ENCODE results near the gene ZNF787.
A peak's percentile ranks its signal among the peaks of the same experiment; 100 is the strongest.
"Not testable (repeated sequence)": the region's sequence is repeated elsewhere in the genome, so short reads cannot be mapped to it uniquely, and the experiment has no call there.

Gene ZNF787

GRCh38 chr19:56121180-56122167, at the start of gene ZNF787:
Gene ZNF787 (minus strand): TSS chr19:56121295. CDS start chr19:56103217, 18,078 bp downstream.
- DNase-seq = peak; percentile 95 to 100 (median 98)
- intact Hi-C loops (cut with DNase I) = loop anchor here (1.0 kb wide), 1 partner anchor 19 kb away; no protein-coding TSS in a partner anchor

GRCh38 chr19:56170261-56170660, 49.2 kb upstream of the ZNF787 start:
- intact Hi-C loops (cut with DNase I) = loop anchor here (5.0 kb wide), 1 partner anchor 88 kb away; no protein-coding TSS in a partner anchor
- peak in 1 of 10 donors; percentile 30 for DNase-seq

GRCh38 chr19:56167064-56167578, 46.0 kb upstream of the ZNF787 start:
- intact Hi-C loops (cut with DNase I) = no loop called here
- DNase-seq = no peak

DNA sequence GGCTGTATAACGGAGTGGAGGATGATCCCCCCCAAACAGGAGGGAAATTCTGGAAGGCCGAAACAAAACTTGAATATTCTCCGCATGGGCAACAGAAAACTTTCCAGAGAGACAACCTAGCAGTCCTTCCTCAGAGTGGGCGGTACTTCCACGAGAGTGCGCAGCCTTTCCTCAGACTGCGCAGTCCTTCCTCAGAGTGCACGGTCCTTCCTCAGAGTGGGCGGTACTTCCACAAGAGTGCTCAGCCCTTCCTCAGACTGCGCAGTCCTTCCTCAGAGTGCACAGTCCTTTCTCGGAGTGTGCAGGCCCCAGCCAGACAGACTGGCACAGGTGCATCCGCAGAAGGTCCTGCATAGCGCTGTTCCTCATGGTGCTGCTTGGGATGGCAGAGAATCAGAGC, 42.0 kb upstream of the ZNF787 start:
- intact Hi-C loops (cut with DNase I) = no loop called here
- no peak for DNase-seq

DNA sequence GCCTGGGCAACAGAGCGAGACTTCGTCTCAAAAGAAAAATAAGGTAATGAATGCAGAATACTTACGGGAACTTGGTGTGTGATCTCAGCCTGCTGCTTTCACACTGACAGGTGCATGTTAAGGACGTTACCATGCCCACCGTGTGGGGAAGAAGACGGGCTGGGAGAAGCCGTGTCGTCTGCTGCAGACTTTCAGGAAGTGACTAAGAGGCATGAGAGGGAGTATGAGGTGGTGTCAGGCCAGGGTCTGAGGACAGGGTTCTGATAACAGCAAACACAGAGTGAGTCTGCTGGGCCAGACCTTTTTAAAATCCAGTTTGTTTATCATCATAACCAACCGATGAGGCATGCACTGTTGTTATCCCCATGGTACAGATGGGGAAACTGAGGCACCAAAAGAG, 41.2 kb upstream of the ZNF787 start:
- intact Hi-C loops (cut with DNase I) = no loop called here
- no peak for DNase-seq

- intact Hi-C loops (cut with DNase I) = no loop called here
- DNase-seq = no peak
Measured at GRCh38 chr19:56161534-56161933, 40.4 kb upstream of the ZNF787 start.

DNA sequence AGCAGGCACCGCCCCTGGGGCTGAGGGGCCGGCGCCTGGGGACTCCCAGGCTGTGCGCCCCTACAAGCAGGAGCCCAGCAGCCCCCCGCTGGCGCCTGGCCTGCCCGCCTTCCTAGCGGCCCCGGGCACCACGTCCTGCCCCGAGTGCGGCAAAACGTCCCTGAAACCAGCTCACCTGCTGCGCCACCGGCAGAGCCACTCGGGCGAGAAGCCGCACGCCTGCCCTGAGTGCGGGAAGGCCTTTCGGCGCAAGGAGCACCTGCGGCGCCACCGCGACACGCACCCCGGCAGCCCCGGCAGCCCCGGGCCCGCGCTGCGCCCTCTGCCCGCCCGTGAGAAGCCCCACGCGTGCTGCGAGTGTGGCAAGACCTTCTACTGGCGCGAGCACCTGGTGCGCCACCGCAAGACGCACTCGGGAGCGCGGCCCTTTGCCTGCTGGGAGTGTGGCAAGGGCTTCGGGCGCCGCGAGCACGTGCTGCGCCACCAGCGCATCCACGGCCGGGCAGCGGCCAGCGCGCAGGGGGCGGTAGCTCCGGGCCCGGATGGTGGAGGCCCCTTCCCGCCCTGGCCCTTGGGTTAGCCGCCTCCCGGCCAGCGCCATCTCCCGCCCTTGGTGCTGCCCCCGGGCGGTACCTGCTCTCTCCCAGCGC, 38.7 kb upstream of the ZNF787 start:
- no peak for DNase-seq
- intact Hi-C loops (cut with DNase I) = loop anchor here (5.0 kb wide), 1 partner anchor 52 kb away; no protein-coding TSS in a partner anchor

GRCh38 chr19:56159009-56159559, 38.0 kb upstream of the ZNF787 start:
- no peak for DNase-seq
- intact Hi-C loops (cut with DNase I) = loop anchor here (5.0 kb wide), 1 partner anchor 52 kb away; no protein-coding TSS in a partner anchor

DNA sequence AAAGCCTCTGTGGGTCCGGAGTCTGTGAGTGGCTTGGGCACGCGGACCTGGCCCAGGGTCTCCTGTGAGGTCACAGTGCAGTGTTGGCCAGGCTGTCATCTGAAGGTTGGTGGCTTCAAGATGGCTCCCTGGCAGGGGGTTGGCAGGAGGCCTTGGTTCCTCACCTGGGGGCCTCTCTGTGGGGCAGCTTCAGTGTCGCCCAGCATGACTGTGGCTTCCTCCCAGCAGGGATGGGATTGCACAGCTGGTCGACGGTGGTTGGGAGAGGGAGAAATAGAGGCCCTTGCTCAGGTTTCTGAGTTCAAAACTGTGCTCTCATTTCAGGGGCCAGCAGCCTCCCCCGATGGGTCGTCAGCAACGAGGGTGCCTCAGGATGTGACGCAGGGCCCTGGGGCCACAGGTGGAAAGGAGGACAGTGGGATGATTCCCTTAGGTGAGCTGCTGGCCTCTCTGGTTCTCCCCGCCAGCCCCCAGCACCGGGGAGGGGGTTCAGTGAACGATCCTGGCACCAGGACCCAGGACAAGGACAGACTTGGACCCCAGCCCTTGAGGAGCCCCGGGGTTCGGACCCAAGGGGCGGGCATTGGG, 37.2 kb upstream of the ZNF787 start:
- no peak for DNase-seq
- intact Hi-C loops (cut with DNase I) = loop anchor here (5.0 kb wide), 1 partner anchor 51 kb away; no protein-coding TSS in a partner anchor

DNA sequence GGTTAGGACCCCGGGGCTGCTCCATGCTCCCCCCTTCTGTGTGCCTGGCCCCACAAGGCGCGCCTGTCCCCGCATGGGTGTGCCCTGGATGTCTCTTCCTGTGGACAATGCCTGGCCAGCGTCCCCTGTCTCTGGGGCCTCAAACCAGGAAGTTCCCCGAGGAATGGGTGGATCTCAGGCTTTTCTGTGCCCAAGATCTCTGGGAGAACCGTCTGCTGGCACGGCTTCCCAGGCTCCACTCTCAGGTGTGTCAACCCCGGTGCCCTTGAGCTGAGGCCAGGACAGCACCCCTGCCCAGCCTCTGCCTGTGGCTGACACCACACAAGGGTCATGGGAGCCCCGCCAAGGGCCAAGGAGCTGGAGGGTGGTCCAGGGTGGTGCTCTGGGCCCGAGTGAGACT, 35.7 kb upstream of the ZNF787 start:
- no peak for DNase-seq
- intact Hi-C loops (cut with DNase I) = loop anchor here (5.0 kb wide), 1 partner anchor 49 kb away; no protein-coding TSS in a partner anchor

DNA sequence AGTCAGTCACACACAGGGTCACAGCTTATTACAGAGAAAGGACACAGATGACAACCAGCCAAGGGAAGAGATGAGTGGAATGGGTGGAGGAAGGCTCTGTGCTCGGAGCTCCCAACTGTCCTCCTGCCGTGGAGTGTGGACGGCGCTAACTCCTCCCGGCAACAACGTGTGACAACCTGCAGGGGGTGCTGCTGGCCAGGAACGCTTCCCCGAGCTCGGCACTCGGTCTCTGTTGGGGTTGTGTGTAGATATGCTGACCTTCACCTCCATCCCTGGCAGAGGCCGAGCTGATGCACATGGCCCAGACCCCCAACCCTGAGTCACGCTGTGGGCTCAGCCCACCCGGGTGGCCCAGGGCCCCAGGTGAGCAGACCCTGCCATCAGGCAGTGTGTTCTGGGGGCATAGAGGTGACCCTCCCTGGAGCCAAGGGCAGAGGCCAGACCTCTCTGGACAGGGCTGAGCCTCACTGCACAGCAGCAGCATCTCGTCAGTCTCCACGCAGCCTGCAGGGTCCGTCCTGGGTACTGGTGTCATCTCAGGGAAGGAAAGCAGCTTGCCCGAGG, 34.1 kb upstream of the ZNF787 start:
- intact Hi-C loops (cut with DNase I) = loop anchor here (5.0 kb wide), 1 partner anchor 48 kb away; no protein-coding TSS in a partner anchor
- no peak for DNase-seq

- no peak for DNase-seq
- intact Hi-C loops (cut with DNase I) = no loop called here
Measured at GRCh38 chr19:56153507-56153906, 32.4 kb upstream of the ZNF787 start.

GRCh38 chr19:56152644-56153043, 31.5 kb upstream of the ZNF787 start:
- intact Hi-C loops (cut with DNase I) = no loop called here
- DNase-seq = no peak

- DNase-seq = no peak
- intact Hi-C loops (cut with DNase I) = no loop called here
Measured at GRCh38 chr19:56150358-56150757, 29.3 kb upstream of the ZNF787 start.

DNA sequence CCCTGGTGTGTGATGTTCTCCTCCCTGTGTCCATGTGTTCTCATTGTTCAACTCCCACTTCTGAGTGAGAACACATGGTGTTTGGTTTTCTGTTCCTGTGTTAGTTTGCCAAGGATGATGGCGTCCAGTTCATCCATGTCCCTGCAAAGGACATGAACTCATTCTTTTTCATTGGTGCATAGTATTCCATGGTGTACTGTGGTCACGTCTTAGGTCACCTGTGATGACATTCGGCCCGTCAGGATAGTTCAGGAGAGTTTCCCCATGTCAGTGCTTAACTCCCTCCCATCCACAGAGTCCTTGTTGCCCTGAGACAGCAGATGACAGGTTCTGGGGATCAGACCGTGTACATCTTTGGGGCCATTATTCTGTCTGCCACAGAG, 28.6 kb upstream of the ZNF787 start:
- intact Hi-C loops (cut with DNase I) = no loop called here
- no peak for DNase-seq

GRCh38 chr19:56148955-56149655, 28.0 kb upstream of the ZNF787 start:
- intact Hi-C loops (cut with DNase I); DNase-seq: not testable (repeated sequence)

GRCh38 chr19:56148096-56148495, 27.0 kb upstream of the ZNF787 start:
- intact Hi-C loops (cut with DNase I) = no loop called here
- DNase-seq = no peak

- intact Hi-C loops (cut with DNase I) = no loop called here
- DNase-seq = no peak
Measured at GRCh38 chr19:56147307-56147706, 26.2 kb upstream of the ZNF787 start.

GRCh38 chr19:56146904-56147303, 25.8 kb upstream of the ZNF787 start:
- intact Hi-C loops (cut with DNase I) = no loop called here
- DNase-seq = peak in 7 of 10 donors; percentile 25 to 91 (median 45)
